ENCODE results near the gene SLC35F2. TPM values are rescaled to one million over a fixed set of nuclear protein-coding genes. Genes with fewer than 3 reads are reported as not detected.
A peak's percentile ranks its signal among the peaks of the same experiment; 100 is the strongest.
"Not testable (repeated sequence)": the region's sequence is repeated elsewhere in the genome, so short reads cannot be mapped to it uniquely, and the experiment has no call there.

SLC35F2 gene
- total RNA-seq, 2 experiments from 2014 or later = 22.8 to 24.5 TPM

GRCh38 chr11:107778839-107779517, 79.6 kb downstream of the SLC35F2 start:
- H3K36me3 Mint-ChIP-seq = no peaks in the 10 kb centered on the region
- no peaks in the 10 kb centered on the region for H3K9me3 Mint-ChIP-seq
- H3K27me3 Mint-ChIP-seq = peaks cover 1% of the 10 kb centered on the region
- DNase-seq = no peak
- peaks cover 4% of the 10 kb centered on the region for H3K4me1 Mint-ChIP-seq (ENCODE audit: low read depth)
- intact Hi-C loops (cut with micrococcal nuclease) = no loop called here
- H3K4me3 Mint-ChIP-seq = no peak overlapping the region
- CTCF ChIA-PET = interaction anchor here (1.0 kb wide), 1 partner anchor 11 kb away, joined by 3 read pairs; no protein-coding TSS in a partner anchor
- POLR2A ChIA-PET = no interaction called here
- no peak overlapping the region for H3K27ac Mint-ChIP-seq

GRCh38 chr11:107777110-107777509, 81.5 kb downstream of the SLC35F2 start:
- Mint-ChIP-seq H3K4me1 (ENCODE audit: low read depth) (peaks cover 4% of the 10 kb centered on the region), H3K27ac (no peak overlapping the region), H3K4me3 (no peak overlapping the region), H3K27me3 (peaks cover 8% of the 10 kb centered on the region), H3K36me3 (no peaks in the 10 kb centered on the region), H3K9me3 (no peaks in the 10 kb centered on the region)
- intact Hi-C loops (cut with micrococcal nuclease) = no loop called here
- no peak for DNase-seq
- CTCF ChIA-PET = no interaction called here
- POLR2A ChIA-PET = no interaction called here

- CTCF ChIA-PET = no interaction called here
- H3K9me3 Mint-ChIP-seq = no peaks in the 10 kb centered on the region
Observed at GRCh38 chr11:107776062-107776461, 82.5 kb downstream of the SLC35F2 start.

GRCh38 chr11:107770551-107770951, 88.0 kb downstream of the SLC35F2 start:
- H3K27ac Mint-ChIP-seq = peak overlapping the region; percentile 35
- no peaks in the 10 kb centered on the region for H3K36me3 Mint-ChIP-seq
- intact Hi-C loops (cut with micrococcal nuclease) = no loop called here
- DNase-seq = peak; percentile 24
- peaks cover 25% of the 10 kb centered on the region for H3K4me1 Mint-ChIP-seq (ENCODE audit: low read depth)
- H3K27me3 Mint-ChIP-seq = peaks cover 13% of the 10 kb centered on the region
- ChIA-PET POLR2A (no interaction called here), CTCF (interaction anchor here (0.6 to 2.2 kb wide), 19 partner anchors 9 to 221 kb away, joined by 3 to 26 read pairs (median 4); no protein-coding TSS in a partner anchor)
- no peaks in the 10 kb centered on the region for H3K9me3 Mint-ChIP-seq
- no peak overlapping the region for H3K4me3 Mint-ChIP-seq

More at GRCh38 chr11:107776062-107776461, 82.5 kb downstream of the SLC35F2 start:
- DNase-seq = no peak
- Mint-ChIP-seq H3K36me3 (no peaks in the 10 kb centered on the region), H3K27me3 (peaks cover 10% of the 10 kb centered on the region), H3K4me1 (ENCODE audit: low read depth) (peaks cover 4% of the 10 kb centered on the region), H3K27ac (no peak overlapping the region), H3K4me3 (no peak overlapping the region)
- intact Hi-C loops (cut with micrococcal nuclease) = no loop called here
- POLR2A ChIA-PET = no interaction called here

- H3K4me1 Mint-ChIP-seq (ENCODE audit: low read depth) = peaks cover 25% of the 10 kb centered on the region
- intact Hi-C loops (cut with micrococcal nuclease) = loop anchor here (1.0 to 5.0 kb wide), 6 partner anchors 16 to 453 kb away; partner anchors contain the start of genes ALKBH8, ATM and NPAT
- H3K36me3 Mint-ChIP-seq = no peaks in the 10 kb centered on the region
- ChIA-PET CTCF (interaction anchor here (0.7 to 1.3 kb wide), 7 partner anchors 25 to 222 kb away, joined by 3 to 8 read pairs (median 4); no protein-coding TSS in a partner anchor), POLR2A (interaction anchor here (0.6 to 1.0 kb wide), 2 partner anchors 16 to 106 kb away, joined by 3 to 5 read pairs; no protein-coding TSS in a partner anchor)
- H3K9me3 Mint-ChIP-seq = no peaks in the 10 kb centered on the region
- peak; percentile 45 for DNase-seq
- H3K27me3 Mint-ChIP-seq = peaks cover 21% of the 10 kb centered on the region
- H3K27ac Mint-ChIP-seq = peak overlapping the region; percentile 64
- H3K4me3 Mint-ChIP-seq = no peak overlapping the region
Observed at GRCh38 chr11:107769189-107769588, 89.4 kb downstream of the SLC35F2 start.

GRCh38 chr11:107758719-107759355, 99.8 kb downstream of the SLC35F2 start:
- POLR2A ChIA-PET; H3K4me3 Mint-ChIP-seq; H3K36me3 Mint-ChIP-seq; H3K4me1 Mint-ChIP-seq (ENCODE audit: low read depth); H3K27ac Mint-ChIP-seq; H3K9me3 Mint-ChIP-seq; DNase-seq; intact Hi-C loops (cut with micrococcal nuclease): not testable (repeated sequence)
- peaks cover 48% of the 10 kb centered on the region for H3K27me3 Mint-ChIP-seq
- CTCF ChIA-PET = interaction anchor here (1.1 kb wide), 1 partner anchor 19 kb away, joined by 3 read pairs; no protein-coding TSS in a partner anchor

GRCh38 chr11:107757661-107758060, 100.9 kb downstream of the SLC35F2 start:
- POLR2A ChIA-PET = no interaction called here
- Mint-ChIP-seq H3K36me3 (no peaks in the 10 kb centered on the region), H3K4me1 (ENCODE audit: low read depth) (no peaks in the 10 kb centered on the region), H3K27ac (no peak overlapping the region), H3K27me3 (peaks cover 41% of the 10 kb centered on the region), H3K9me3 (peaks cover 3% of the 10 kb centered on the region), H3K4me3 (no peak overlapping the region)
- CTCF ChIA-PET = interaction anchor here (2.9 kb wide), 1 partner anchor 17 kb away, joined by 13 read pairs; no protein-coding TSS in a partner anchor
- intact Hi-C loops (cut with micrococcal nuclease) = no loop called here
- no peak for DNase-seq

GRCh38 chr11:107756553-107756952, 102.0 kb downstream of the SLC35F2 start:
- H3K36me3 Mint-ChIP-seq = no peaks in the 10 kb centered on the region
- ChIA-PET POLR2A (no interaction called here), CTCF (interaction anchor here (2.9 kb wide), 1 partner anchor 16 kb away, joined by 13 read pairs; no protein-coding TSS in a partner anchor)
- H3K27me3 Mint-ChIP-seq = peaks cover 38% of the 10 kb centered on the region
- no peak overlapping the region for H3K4me3 Mint-ChIP-seq
- peaks cover 3% of the 10 kb centered on the region for H3K9me3 Mint-ChIP-seq
- DNase-seq = no peak
- intact Hi-C loops (cut with micrococcal nuclease) = no loop called here
- no peaks in the 10 kb centered on the region for H3K4me1 Mint-ChIP-seq (ENCODE audit: low read depth)
- H3K27ac Mint-ChIP-seq = no peak overlapping the region

GRCh38 chr11:107752949-107753822, 105.4 kb downstream of the SLC35F2 start:
- no peaks in the 10 kb centered on the region for H3K9me3 Mint-ChIP-seq
- ChIA-PET CTCF (no interaction called here), POLR2A (no interaction called here)
- no peak overlapping the region for H3K4me3 Mint-ChIP-seq
- no peaks in the 10 kb centered on the region for H3K36me3 Mint-ChIP-seq
- no peak overlapping the region for H3K27ac Mint-ChIP-seq
- H3K27me3 Mint-ChIP-seq = peaks cover 23% of the 10 kb centered on the region
- no peaks in the 10 kb centered on the region for H3K4me1 Mint-ChIP-seq (ENCODE audit: low read depth)
- intact Hi-C loops (cut with micrococcal nuclease) = no loop called here
- DNase-seq = no peak

- H3K36me3 Mint-ChIP-seq = no peaks in the 10 kb centered on the region
- ChIA-PET CTCF (no interaction called here), POLR2A (no interaction called here)
- no peaks in the 10 kb centered on the region for H3K9me3 Mint-ChIP-seq
- no peaks in the 10 kb centered on the region for H3K4me1 Mint-ChIP-seq (ENCODE audit: low read depth)
- no peak overlapping the region for H3K4me3 Mint-ChIP-seq
- intact Hi-C loops (cut with micrococcal nuclease) = no loop called here
- H3K27ac Mint-ChIP-seq = no peak overlapping the region
- DNase-seq = no peak
- peaks cover 16% of the 10 kb centered on the region for H3K27me3 Mint-ChIP-seq
Observed at GRCh38 chr11:107752508-107752907, 106.1 kb downstream of the SLC35F2 start.

GRCh38 chr11:107751082-107751481, 107.5 kb downstream of the SLC35F2 start:
- ChIA-PET POLR2A (no interaction called here), CTCF (no interaction called here)
- no peaks in the 10 kb centered on the region for H3K9me3 Mint-ChIP-seq
- H3K4me3 Mint-ChIP-seq = no peak overlapping the region
- peaks cover 6% of the 10 kb centered on the region for H3K27me3 Mint-ChIP-seq
- no peak for DNase-seq
- intact Hi-C loops (cut with micrococcal nuclease) = no loop called here
- H3K36me3 Mint-ChIP-seq = no peaks in the 10 kb centered on the region
- H3K27ac Mint-ChIP-seq = no peak overlapping the region
- no peaks in the 10 kb centered on the region for H3K4me1 Mint-ChIP-seq (ENCODE audit: low read depth)

- CTCF ChIA-PET = no interaction called here
- Mint-ChIP-seq H3K27me3 (peaks cover 8% of the 10 kb centered on the region), H3K27ac (no peak overlapping the region), H3K4me1 (ENCODE audit: low read depth) (no peaks in the 10 kb centered on the region), H3K36me3 (no peaks in the 10 kb centered on the region), H3K4me3 (no peak overlapping the region), H3K9me3 (no peaks in the 10 kb centered on the region)
- POLR2A ChIA-PET = no interaction called here
- intact Hi-C loops (cut with micrococcal nuclease) = no loop called here
- DNase-seq = no peak
Observed at GRCh38 chr11:107750313-107750712, 108.3 kb downstream of the SLC35F2 start.
